ENCODE results near the gene TTC27.
"Not testable (repeated sequence)": the region's sequence is repeated elsewhere in the genome, so short reads cannot be mapped to it uniquely, and the experiment has no call there.

The TTC27 gene

DNA sequence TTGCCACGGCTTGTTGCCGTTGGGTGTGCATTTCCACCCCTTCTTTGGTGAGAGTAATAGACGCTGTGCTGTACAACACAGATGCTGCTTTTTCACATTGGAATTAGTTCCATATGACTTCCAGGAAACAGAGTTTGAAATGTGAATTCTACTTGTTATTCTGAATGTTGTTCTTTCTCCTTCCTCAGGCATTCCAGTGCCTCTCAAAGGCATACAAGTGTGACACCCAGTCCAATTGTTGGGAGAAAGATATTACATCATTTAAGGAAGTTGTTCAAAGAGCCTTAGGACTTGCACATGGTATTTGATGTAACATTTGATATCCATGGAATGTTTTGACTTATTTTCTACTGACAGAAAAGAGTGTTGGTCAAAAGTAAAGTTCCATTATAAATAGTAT lies 184.5 kb downstream of the TTC27 start:
- DNase-seq, result no peak

DNA sequence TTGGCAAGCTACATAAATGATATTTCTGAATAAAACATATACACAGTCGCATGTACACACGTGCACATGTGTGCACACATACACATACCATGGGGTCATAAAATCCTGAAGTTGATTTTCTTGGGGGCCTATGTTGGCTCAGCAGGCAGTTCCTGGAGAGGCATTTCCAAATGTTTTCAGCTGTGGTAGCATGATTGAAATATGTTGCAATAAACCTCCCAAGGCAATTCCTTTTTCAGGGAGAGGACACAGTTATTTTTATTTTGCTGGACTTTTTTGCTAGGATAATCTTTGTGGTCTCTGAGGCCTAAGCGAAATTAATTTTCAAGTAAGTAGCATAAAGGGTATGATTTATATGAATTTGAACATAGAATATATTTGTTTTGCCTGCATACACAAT lies 192.2 kb downstream of the TTC27 start:
- no peak for DNase-seq

DNA sequence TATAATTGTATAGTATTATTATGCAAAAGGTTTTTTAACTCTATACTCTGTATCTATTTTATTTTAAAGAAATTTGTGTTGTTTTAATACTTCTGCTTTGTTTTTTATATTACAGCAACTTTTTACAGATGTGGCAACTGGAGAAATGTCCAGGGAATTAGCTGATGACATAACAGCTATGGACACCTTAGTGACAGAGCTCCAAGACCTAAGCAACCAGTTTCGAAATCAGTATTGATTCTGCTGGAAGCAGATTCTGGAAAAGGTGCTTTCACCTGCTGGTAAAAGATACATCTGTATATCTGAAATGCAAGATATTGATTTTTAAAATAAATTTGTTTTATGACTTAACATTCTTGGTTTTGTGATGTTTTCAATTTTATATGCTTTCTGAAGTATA lies 192.9 kb downstream of the TTC27 start:
- DNase-seq, result no peak

DNA sequence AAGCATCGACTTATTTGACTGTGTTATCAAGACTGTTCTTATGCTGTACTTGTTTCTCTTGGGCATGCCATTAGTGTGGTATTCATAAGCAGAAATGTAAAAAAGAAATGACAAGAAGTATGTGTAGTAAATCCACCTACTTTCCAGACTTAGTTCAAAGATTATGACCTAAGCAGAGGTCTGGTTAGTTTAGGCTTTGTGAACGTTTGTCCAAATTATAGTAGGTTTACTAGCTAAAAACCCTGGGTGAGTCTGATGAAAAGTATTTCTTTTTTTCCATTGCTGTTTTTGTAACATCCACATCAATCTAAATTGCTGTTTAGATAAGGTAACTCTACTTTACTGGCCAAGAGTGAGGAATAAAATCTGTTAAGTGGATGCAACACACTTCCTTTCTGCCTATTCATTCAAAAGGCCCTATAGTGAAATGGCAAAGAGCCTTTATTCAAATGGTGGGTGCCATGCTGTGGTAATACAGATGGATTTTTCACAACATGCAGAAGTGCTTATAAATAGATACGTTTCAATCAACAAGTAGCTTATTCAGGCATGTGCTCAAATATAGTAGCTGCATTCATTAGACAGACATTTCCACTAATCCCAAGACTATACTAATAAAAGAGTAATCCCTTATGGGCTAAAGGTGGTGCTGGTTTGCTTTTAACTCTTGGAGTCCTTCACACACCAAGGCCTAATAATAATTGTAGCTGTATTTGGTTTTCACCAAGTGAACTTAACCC lies 196.4 kb downstream of the TTC27 start:
- DNase-seq, result no peak

DNA sequence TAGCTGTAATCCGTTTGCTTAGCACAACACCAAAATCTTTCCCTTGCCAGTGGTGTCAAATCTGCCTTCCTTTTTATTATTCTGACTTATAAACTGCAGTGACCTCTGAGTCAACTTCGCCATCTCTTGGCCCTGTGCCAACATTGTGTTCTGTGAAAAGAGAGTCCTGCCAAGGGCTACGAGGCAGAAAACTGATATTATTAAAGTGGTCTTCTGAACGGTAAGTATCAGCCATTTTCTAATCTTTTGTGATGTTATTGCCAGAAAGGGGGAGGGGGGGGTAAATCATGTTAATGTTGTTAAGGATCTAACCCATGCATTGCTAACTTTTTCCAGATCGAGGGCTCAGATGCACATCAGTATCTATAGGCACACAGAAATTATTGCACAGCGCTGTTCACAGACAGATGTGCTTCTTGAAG lies 197.5 kb downstream of the TTC27 start:
- DNase-seq, result no peak

DNA sequence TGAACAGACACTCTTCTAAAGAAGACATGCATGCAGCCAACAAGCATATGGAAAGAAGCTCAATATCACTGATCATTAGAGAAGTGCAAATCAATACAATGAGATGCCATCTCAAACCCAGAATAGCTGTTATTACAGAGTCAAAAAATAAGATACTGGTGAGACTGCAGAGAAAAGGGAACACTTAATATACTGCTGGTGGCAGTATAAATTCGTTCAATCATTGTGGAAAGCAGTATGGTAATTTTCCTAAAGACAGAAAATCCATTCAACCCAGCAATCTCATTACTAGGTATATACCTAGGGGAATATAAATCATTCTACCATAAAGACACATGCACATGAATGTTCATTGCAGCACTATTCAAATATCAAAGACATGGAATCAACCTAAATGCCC lies 202.3 kb downstream of the TTC27 start:
- DNase-seq, result no peak

DNA sequence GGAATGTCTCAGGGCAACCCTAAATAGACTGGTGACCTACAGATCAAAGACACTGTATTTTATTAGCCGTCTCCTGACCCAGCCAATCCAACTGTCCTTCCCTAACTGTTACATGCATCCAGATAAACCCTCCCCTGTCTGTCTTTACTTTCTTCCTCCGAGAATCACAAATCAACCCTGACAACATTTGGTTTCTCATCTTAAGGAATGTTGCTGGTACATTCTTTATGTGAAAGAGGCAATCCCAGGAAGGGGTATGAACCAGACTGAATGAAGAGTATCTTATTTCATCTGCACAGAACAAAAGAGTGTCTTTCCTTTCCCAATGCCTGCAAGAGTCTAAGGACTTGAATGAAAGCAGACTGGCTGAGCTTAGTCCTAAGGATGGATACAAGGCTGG lies 205.0 kb downstream of the TTC27 start:
- DNase-seq, result no peak

DNA sequence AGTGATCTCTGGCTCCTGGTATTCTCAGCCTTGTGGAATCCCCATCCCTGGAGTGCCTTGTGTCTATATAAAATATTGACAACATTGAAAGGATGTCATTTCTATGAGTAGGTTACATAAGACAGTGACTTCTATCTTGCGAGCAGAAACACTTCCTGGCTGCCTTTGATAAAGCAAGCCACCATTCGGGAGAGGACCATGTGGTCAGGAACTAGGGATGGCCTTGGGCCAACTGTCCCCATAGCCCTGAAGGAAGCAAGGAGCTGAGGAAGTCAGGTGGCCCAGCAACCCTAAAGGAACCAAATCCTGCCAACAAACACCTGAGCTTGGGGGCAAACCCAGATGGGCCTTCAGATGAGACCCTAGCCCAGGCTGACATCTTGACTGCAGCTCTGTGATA lies 205.9 kb downstream of the TTC27 start:
- DNase-seq, result no peak

DNA sequence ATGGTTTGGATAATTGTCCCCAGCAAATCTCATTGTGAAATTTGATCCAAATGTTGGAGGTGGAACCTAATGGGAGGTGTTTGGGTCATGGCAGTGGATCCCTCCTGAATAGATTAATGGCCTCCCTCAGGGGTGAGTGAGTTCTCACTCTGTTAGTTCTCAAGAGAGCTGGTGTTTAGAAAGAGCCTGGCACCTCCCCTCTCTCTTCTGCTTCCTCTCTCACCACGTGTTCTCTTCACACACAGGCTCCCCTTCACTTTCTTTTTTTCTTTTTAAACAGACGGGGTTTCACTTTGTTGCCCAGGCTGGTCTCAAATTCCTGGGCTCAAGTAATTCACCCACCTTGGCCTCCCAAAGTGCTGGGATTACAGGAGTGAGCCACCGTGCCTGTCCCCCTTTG lies 207.3 kb downstream of the TTC27 start:
- DNase-seq, result no peak

DNA sequence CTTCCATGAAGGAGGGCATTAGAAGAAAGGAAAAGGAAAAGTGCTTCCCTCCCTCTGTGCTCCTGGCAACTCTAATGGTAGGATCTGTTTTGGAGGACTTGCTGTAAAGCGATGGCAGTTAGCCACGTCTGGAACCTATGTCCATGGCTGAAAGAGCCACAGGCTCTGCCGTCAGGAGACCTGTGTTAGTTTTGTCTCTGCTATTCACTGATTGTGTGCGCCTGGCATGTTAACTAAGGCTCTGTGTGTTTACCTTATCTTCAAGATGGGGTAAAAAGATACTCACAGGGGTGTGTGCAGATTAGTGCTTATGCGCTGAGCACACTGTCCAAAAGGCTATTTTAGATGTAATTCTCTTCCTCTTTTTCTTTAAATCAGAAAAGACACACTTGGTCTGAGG lies 209.1 kb downstream of the TTC27 start:
- DNase-seq, result no peak

DNA sequence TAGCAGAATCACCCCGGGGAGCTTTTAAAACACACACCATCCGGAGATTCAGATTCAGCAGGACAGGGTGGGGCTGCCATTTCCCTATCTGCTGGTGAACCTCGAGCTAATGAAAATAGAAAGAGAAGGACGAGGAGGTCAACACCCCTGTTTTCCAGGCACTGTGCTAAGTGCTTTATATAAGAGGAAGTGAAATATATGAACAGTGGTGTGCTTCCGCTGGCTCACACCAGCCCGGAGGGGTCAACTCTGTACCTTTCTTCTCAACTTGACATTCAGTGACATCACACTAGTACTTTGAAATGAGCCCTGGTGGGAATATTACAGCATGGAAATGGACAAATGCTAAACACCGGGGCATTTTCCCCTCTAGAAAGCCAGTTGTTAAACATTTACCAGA lies 210.6 kb downstream of the TTC27 start:
- no peak for DNase-seq

DNA sequence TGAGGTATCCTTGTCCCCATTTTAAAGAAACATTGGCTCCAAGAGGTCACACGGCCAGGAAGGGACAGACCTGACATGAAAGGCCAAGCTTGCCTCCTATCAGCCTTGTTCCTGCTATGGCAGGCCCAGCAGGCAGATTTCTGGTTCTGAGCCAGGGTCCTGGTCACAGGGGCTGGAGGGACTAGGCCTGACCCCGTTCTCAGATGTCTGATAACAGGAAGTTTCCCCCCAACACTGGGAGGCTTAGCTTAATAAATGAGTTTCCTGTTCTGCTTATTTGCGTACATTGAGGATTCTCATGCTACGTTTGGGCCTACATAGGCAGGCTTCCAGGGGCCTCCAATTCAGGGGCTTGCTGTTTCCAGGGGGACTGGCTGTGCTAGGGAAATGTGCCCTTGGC lies 211.1 kb downstream of the TTC27 start:
- DNase-seq, result no peak

DNA sequence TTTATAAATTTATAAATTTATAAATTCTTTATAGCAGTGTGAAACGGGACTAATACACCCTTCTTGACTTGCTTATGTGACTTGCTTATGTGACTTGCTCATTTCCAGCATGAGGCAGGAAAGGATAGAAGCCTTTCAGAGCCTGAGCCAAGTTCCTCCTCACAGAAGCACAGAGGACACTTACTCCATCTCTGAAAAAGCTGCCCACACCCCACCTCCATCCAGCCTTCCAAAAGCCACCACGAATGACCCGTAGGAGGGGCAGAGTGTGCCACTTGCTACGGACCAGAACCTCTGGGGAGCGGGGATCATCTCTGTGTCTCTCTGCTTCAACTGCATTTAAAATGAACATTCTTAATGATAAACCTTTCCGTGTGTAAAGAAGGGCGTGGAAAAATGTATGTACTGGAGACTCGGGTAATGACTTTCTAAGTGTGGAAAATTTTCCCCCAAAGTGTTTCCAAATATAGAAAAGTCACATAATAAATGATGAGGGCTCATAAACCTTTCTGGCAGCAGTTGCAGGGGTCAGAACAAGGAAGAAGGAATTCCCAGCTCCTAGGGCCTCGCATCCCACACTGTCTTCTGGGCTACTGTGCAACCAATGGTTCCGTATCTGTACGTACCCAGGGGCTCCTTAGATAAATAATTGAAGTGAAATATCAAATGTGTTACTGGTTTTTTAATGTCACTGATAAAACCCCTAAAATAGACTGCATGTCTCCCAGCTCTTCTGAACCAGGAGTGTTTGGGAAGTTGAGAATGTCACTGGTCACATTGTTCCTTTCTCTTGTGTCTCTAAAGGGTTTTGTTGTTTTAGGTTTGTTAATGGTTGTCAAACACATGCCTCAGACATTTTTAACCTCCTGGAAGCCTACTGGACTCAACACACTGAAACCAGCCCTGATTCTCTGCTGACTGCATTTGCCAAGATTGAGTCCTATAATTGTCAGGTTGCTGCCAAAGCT lies 214.4 kb downstream of the TTC27 start:
- DNase-seq, result no peak

DNA sequence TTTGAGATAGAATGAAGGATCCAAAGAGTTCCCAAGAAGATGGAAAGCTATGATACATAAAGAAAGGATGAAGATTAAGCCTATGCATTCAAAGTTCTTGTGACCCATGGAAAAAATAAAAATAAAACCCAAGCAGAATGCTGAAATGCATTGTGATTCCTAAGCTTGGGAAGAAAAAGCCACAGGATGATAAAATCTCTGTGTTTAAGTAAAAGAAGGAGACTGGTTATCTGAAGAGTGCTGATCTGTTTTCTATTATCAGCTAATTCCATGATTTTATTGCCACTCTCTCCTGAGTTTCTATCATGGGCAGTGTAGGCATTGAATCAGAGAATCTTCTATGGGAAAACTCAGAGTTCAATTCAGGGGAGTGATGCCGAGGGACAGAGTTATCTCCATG lies 215.8 kb downstream of the TTC27 start:
- DNase-seq, result no peak

DNA sequence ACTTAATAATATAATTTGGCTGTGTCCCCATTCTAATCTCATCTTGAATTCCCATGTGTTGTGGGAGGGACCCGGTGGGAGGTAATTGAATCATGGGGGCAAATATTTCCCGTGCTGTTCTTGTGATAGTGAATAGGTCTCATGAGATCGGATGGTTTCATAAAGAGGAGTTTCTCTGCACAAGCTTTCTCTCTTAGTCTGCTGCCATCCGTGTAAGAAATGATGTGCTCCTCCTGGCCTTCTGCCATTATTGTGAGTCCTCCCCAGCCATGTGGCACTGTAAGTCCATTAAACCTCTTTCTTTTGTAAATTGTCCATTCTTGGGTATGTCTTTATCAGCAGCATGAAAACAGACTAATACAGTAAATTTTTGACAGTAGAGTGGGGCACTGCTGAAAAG lies 216.4 kb downstream of the TTC27 start:
- DNase-seq, result no peak

DNA sequence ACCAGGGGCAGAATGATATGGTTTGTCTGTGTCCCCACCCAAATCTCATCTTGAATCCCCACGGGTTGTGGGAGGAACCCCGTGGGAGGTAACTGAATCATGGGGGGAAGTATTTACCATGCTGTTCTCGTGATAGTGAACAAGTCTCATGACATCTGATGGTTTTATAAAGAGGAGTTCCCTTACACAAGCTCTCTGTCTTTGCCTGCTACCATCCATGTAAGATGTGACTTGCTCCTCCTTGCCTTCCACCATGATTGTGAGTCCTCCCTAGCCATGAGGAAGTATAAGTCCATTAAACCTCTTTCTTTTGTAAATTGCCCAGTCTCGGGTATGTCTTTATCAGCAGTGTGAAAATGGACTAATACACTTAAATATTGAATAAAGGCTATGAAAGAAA lies 218.4 kb downstream of the TTC27 start:
- not testable (repeated sequence) for DNase-seq

DNA sequence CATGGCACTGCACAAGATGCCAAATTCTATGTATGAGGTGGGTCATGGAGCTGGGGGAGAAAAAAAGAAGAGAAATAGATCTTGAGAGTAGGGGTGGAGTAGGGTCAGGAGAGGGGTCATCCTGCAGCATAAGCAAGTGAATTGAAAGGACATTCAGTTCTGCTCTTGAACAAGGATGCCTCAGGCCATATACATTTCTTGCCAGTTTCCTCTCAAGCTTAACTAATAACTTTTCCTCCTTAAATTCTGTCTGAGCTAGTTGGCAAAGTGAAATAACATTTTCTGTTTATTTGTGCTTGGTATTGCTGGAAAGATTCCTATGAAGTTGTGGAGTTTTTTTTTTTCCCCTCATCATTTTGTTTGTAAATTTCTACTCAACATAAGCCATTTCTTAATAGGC lies 219.9 kb downstream of the TTC27 start:
- DNase-seq, result no peak

DNA sequence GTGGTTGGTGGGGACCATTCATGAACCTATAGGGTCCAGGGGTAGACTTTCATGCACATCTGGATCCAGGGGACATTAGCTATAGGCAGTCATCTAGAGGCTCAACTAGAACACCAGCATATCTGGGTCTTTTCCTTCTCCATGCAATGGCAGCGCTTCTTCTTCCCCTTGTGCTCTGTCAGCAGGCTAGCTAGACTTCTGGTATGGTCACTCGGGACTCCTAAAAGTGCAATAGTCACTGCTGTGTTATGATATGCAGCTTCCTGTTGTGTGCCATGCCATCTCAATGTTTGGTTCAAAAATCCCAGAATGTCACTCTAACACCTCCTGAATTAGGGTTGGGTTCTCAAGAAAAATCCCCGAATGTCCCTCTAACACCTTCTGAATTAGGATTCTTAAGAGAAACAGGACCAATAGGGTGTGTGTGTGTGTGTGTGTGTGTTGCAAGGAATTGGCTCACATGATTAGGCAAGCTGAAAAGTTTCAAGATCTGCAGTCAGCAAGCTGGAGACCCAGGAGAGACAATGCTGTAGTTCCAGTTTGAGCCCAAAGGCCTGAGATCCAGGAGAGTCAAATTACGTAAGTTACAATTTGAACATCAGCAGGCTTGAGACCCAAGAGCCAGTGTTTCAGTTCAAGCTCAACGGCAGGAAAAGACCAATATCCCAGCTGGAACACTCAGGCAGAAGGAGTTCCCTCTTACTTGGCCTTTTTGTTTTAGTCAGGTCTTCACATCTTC lies 221.8 kb downstream of the TTC27 start:
- DNase-seq, result no peak

DNA sequence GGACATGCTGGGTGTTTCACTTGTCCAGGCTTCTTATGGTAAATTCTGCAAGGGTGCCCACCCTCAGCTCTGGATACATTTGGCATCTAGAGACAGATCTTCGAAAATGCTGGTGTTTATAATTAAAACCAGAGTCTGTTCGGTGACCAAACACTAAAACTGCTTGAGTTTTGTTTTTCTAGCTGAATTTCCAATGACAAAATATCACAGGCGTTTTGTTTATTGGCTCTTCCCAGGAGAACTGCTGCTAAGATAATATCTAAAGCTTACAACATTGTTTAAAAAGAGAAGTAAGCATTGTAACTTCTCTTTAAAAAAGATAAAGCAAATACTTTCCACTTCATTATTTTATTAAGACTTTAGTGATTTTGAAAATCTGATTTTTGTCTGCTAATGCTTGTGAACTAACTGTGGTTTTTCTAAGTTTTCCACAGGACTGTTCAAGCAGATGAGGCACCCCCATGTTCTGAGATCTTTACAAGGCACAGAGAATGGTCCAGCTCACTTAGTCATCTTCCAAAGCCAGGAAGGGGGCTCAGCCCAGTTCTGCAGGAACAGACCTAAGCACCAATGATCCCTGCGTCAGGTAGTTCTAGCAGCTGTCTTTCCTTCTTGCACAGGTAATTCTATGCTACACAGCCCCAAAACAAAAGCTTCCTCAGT lies 224.1 kb downstream of the TTC27 start:
- no peak for DNase-seq

DNA sequence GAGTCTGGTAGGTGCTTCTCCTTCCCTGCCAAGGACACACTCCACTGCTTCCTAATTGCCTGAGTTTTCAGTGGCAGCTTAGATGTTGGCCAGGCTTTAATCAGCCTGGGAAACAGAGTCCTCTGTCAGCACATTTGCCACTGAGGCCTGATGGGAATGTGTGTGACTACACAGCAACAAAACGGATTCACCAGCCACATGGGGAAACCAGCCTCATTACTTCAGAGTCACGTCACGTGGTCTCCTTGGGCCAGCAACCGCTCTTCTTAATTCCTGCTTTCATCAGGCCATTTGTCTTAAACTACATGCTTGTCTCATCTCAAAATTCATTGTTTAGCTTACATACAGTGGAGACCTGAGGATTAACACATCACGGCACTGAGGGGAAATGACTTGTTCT lies 225.0 kb downstream of the TTC27 start:
- no peak for DNase-seq

DNA sequence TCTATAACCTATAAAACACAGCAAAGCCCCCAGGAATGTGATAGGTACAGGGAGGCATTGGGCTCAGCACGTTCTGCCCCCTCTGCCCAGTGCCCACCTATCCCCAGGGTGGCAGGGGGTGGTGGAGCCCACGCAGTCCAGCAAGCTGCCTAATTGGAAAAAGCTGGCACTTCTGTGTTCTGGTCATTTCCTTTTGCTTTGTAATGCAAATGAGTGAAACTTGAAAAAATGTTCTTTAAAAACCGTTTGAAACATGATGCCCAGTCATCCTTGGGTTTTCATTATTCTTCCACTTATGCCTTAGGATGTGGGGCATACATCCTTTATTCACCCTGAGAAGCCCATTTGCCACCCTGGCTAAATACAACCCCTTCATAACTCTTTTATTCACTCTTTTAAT lies 229.0 kb downstream of the TTC27 start:
- no peak for DNase-seq

DNA sequence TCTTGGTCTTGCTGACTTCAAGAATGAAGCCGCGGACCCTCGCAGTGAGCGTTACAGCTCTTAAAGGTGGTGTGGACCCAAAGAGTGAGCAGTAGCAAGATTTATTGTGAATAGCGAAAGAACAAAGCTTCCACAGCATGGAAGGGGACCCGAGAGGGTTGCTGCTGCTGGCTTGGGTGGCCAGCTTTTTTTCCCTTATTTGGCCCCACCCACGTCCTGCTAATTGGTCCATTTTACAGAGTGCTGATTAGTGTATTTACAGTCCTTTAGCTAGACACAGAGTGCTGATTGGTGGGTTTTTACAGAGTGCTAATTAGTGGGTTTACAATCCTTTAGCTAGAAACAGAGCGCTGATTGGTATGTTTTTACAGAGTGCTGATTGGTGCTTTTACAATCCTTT lies 230.9 kb downstream of the TTC27 start:
- DNase-seq, result no peak

DNA sequence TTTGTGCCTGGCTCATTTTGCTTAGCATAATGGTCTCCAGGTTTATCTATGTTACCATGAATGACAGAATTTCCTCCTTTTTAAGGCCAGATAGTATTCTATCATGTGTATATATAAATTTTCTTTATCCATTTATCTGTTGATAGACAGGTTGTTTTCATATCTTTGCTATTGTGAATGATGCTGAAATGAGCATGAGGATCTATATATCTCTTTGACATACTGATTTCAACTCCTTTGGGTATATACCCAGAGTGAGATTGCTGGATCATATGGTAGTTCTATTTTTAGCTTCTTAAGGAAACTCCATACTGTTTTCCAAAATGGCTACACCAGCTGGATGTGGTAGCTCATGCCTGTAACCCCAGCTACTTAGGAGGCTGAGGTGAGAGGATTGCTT lies 232.5 kb downstream of the TTC27 start:
- DNase-seq, result no peak
